NCI-H1048 (cell line): ENCODE measurements around the gene KCNH3.
"Not testable (repeated sequence)": the region's sequence is repeated elsewhere in the genome, so short reads cannot be mapped to it uniquely, and the experiment has no call there.

Source experiments
- DNase-seq: peaks from one replicate; lab custom pipeline; 2025; lab: John Stamatoyannopoulos, UW

The KCNH3 gene, protein sequence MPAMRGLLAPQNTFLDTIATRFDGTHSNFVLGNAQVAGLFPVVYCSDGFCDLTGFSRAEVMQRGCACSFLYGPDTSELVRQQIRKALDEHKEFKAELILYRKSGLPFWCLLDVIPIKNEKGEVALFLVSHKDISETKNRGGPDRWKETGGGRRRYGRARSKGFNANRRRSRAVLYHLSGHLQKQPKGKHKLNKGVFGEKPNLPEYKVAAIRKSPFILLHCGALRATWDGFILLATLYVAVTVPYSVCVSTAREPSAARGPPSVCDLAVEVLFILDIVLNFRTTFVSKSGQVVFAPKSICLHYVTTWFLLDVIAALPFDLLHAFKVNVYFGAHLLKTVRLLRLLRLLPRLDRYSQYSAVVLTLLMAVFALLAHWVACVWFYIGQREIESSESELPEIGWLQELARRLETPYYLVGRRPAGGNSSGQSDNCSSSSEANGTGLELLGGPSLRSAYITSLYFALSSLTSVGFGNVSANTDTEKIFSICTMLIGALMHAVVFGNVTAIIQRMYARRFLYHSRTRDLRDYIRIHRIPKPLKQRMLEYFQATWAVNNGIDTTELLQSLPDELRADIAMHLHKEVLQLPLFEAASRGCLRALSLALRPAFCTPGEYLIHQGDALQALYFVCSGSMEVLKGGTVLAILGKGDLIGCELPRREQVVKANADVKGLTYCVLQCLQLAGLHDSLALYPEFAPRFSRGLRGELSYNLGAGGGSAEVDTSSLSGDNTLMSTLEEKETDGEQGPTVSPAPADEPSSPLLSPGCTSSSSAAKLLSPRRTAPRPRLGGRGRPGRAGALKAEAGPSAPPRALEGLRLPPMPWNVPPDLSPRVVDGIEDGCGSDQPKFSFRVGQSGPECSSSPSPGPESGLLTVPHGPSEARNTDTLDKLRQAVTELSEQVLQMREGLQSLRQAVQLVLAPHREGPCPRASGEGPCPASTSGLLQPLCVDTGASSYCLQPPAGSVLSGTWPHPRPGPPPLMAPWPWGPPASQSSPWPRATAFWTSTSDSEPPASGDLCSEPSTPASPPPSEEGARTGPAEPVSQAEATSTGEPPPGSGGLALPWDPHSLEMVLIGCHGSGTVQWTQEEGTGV

GRCh38 chr12:49538510-49539403, at the start of gene KCNH3:
Gene KCNH3, plus strand, starts transcription at chr12:49539030. Its CDS starts 387 bp downstream, at chr12:49539417.
- DNase-seq: peak; percentile 51

- no peak for DNase-seq
Observed at GRCh38 chr12:49489154-49489553, 49.7 kb upstream of the KCNH3 start.

- DNase-seq: no peak
Observed at GRCh38 chr12:49489720-49490119, 49.1 kb upstream of the KCNH3 start.

DNA sequence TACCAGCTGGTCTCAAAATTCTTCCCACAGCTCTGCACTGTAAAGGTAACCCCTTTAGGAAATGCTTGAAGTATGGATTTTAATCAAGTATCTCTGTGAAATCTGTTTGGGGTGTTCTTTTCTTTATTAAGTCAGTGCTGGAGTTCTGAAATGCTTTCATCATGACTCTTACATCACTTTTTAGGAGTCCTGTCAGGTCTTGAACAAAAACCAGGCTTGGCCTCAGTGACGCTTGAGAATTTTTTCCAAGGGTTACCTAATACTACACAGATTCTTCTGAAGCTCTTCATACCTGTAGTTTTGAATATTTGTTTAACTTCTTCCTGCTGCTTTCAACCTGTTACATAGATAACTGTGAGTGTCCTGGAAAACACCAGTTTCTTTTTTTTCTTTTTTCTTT, 47.0 kb upstream of the KCNH3 start:
- no peak for DNase-seq

- DNase-seq: no peak
Observed at GRCh38 chr12:49493900-49494299, 44.9 kb upstream of the KCNH3 start.

GRCh38 chr12:49496417-49497360, 42.1 kb upstream of the KCNH3 start:
- DNase-seq: no peak

DNA sequence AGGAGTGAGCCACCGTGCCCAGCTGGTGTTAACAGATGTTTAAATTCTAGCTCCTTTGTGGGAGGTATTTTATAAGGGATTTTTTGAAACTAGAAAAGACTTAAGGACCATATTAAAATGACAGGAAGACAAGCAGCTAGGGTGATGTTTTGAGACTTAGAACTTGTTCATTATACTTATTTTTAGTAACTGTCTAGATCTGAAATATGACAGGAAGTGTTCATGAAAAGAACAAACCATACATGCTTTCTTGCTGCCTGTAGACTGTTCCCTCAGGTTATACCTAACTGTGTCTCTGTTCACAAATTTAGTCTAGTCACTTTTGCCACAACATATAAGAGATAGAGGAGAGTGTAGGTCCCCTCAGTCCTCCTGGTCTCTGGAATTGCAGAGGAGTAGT, 36.9 kb upstream of the KCNH3 start:
- no peak for DNase-seq

DNA sequence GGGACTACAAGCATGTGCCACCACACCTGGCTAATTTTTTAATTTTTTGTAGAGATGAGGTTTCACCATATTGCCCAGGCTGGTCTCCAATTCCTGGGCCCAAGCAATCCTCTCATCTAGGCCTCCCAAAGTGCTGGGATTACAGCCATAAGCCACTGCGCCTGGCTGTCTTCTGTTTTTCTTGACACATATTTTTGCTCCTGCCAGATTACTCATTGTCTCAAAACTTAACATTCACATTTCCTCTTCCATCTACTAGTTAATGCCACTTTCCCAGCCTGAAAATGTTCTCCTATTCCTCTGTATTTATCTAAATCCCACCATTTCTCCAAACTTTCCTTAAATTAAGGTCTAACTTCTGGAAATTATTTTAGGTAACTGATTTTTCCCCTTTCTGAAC, 36.2 kb upstream of the KCNH3 start:
- no peak for DNase-seq

GRCh38 chr12:49503674-49504180, 35.1 kb upstream of the KCNH3 start:
- no peak for DNase-seq

DNA sequence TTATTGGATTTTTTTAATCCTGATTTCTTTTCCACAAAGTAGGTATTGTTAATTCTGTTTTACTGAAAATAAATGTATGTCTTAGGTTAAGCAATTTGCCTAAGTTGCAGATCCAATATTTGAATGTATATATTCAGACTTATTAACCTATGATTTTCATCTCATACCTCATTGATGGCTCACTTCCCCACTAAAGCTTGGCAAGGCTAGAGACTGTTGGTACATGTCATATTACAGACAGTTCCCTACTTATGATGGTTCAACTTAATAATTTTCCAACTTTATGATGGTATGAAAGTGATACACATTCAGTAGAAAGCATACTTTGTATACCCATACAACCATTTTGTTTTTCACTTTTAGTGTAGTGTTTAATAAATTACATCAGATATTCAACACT, 33.2 kb upstream of the KCNH3 start:
- DNase-seq: no peak

- DNase-seq: no peak
Observed at GRCh38 chr12:49507139-49507538, 31.7 kb upstream of the KCNH3 start.

DNA sequence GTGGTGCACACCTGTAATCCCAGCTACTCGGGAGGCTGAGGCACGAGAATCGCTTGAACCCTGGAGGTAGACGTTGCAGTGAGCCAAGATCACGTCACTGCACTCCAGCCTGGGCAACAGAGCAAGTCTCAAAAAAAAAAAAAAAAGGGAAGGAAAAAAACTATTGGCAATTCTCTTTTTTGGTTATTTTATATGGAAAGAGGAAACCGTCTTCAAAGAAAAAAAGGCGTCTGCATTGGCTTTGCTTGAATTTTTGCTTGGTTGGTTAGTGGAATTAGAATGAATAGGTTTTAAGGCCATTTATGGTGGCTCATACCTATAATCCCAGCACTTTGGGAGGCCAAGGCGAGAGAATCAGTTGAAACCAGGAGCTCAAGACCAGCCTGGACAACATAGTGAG, 29.1 kb upstream of the KCNH3 start:
- DNase-seq: not testable (repeated sequence)

DNA sequence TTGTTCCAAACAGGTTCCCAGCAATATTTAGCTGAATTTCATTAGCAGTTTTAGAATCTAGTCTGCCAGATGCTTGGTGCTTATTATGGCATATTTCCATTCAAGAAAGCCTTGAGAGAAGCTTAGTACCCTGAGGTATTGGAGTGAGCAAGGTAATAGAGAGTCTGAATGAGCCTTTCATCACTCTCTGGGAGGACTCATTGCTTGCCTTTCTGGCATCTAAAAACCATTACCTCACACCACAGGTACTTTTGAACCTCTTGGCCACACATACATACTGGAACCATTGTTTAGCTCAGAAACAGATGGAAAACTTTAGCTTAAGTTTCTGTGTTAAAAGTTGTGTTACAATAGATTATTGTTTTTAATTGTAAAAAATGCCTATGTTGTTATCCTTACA, 27.4 kb upstream of the KCNH3 start:
- DNase-seq: no peak

DNA sequence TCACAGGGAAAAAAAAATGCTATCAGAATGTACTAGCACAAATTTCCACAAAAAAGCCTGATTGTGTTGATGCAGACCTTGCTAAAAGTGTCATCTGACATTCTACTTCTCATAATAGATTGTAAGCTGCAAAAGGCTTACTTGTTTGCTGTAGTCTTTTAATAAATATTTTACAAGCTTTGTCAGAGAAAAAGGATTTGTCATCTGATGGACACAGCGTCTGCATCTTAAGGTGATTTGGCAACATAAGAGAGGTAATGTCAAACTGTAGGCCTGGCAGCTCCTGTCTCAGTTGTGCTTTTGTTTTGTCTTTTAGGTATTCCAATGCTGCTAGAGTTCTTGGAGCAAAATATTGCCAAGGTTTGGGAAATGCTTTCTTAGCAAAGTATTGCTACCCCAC, 26.3 kb upstream of the KCNH3 start:
- DNase-seq: no peak

- no peak for DNase-seq
Observed at GRCh38 chr12:49515266-49515665, 23.6 kb upstream of the KCNH3 start.

GRCh38 chr12:49518914-49519573, 19.8 kb upstream of the KCNH3 start:
- no peak for DNase-seq

- DNase-seq: no peak
Observed at GRCh38 chr12:49519574-49519936, 19.3 kb upstream of the KCNH3 start.

DNA sequence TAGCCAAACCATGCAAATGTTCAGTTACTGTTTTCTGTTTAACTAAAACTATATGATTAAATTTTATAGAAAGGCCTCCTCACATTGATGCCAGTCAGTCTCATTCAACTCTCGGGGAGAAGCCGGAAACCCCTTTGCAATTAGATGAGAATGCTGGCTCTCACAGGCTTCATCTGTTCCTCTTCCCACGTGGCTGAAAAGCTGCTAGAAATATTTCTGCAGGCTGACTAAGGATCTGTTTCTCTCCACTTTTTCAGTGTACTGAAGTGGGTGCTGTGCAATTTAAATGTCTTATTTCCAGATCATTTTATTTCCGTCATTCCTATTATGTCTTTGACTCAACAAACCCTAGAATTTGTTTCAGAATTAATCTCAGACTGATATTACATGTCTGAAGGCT, 17.4 kb upstream of the KCNH3 start:
- no peak for DNase-seq

DNA sequence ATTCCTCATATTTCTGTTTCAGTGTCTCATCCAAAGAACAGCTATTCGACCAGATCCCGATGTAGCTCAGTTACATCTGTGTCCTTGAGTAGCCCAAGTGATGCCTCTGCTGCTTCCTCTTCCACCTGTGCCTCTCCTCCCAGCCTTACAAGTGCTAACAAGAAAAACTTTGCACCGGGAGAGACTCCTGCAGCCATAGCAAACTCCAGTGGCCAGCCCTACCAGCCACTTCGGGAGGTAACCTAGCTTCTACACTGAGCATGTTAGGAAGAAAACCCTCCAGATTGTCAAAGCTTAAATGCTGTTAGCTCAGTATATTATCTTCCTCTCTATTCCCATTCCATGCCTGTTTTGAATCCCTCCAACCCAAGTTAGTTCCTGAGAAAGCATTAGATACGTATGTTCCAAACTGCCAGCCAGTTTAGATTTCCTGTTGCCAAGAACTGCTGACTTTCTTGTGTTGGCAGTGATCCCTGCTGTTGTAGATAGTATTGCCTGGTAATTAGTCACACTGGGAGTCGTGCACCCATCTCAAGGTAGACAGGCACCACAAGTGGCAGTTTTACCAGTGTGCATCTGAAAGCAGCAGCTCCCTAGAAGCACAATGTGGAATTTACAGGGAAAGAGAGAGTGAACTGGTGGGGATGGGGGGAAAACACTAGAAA, 14.0 kb upstream of the KCNH3 start:
- no peak for DNase-seq
